Caco-2 (cell line): ENCODE results near the gene CD27. TPM values are rescaled to one million over a fixed set of nuclear protein-coding genes. Genes with fewer than 3 reads are reported as not detected.

Source experiments
- Bru-seq: library from RNA; stranded (reverse); fragments of 400-500 nt; gene quantifications from one replicate; lab custom pipeline; 2021; lab: Mats Ljungman, UMichigan
- BruChase-seq, 2 experiments: library from RNA; stranded (reverse); fragments of 400-500 nt; gene quantifications; one replicate each; lab custom pipeline; 2021; lab: Mats Ljungman, UMichigan
- BruUV-seq: library from RNA; stranded (reverse); fragments of 400-500 nt; replicated peaks from 2 replicates; lab custom pipeline; 2021; lab: Mats Ljungman, UMichigan
- CTCF ChIA-PET: fragments of 300-600 bp; sonication (Branson Sonifier 250); formaldehyde crosslinking; loops from one replicate; lab custom pipeline; 2022; ENCODE audit warnings: antibody characterized with exemption; lab: Charles Lee
- POLR2A ChIA-PET: fragments of 300-600 bp; sonication (Branson Sonifier 250); formaldehyde crosslinking; loops from one replicate; lab custom pipeline; 2022; ENCODE audit warnings: antibody characterized with exemption; lab: Charles Lee
- DNase-seq, 2 experiments: peaks; one replicate each; pipeline versions ENCODE4 v3.0.0 to v3.0.0-alpha.2; 2020 to 2022
- H3K27me3 ChIP-seq: replicated peaks from 2 replicates; pipeline ENCODE4 v1.6.0; 2011; ENCODE audit warnings: low read length; ENCODE audit not compliant: control insufficient read depth, insufficient read depth
- H3K36me3 ChIP-seq: 2 replicates; pipeline ENCODE4 v1.5.1; 2011; ENCODE audit warnings: low read length; ENCODE audit not compliant: control insufficient read depth, insufficient read depth
- H3K4me1 ChIP-seq: fragments of 250-450 bp; sonication (Bioruptor Pico); 2 replicates; pipeline ENCODE4 v1.5.1; 2020; ENCODE audit warnings: mild to moderate bottlenecking
- H3K4me3 ChIP-seq: 2 replicates; pipeline ENCODE4 v1.5.1; 2011; ENCODE audit warnings: low read depth, mild to moderate bottlenecking, control low read depth, low read length
- H3K9me3 ChIP-seq: fragments of 250-450 bp; sonication (Bioruptor Pico); 2 replicates; pipeline ENCODE4 v1.5.1; 2020; ENCODE audit warnings: mild to moderate bottlenecking, moderate library complexity
- H3K27ac Mint-ChIP-seq: one replicate; pipeline ENCODE4 v1.8.0; 2022; ENCODE audit warnings: mixed read lengths; ENCODE audit not compliant: unreplicated experiment
- H3K27me3 Mint-ChIP-seq: one replicate; pipeline ENCODE4 v1.8.0; 2022; ENCODE audit warnings: mixed read lengths; ENCODE audit not compliant: insufficient read depth, unreplicated experiment
- H3K36me3 Mint-ChIP-seq: one replicate; pipeline ENCODE4 v1.8.0; 2022; ENCODE audit warnings: mild to moderate bottlenecking, mixed read lengths; ENCODE audit not compliant: insufficient read depth, unreplicated experiment
- H3K4me1 Mint-ChIP-seq: one replicate; pipeline ENCODE4 v1.8.0; 2022; ENCODE audit warnings: low read depth, mixed read lengths; ENCODE audit not compliant: unreplicated experiment
- H3K4me3 Mint-ChIP-seq: one replicate; pipeline ENCODE4 v1.8.0; 2022; ENCODE audit warnings: mild to moderate bottlenecking, moderate library complexity, mixed read lengths; ENCODE audit not compliant: unreplicated experiment
- H3K9me3 Mint-ChIP-seq: one replicate; pipeline ENCODE4 v1.8.0; 2022; ENCODE audit warnings: mixed read lengths; ENCODE audit not compliant: unreplicated experiment
- intact Hi-C: fragments of 100-400 bp; cut with micrococcal nuclease; formaldehyde crosslinking; loops from one replicate; pipeline ENCODE4 v1.10.0; 2022; ENCODE audit not compliant: unreplicated experiment
- long read RNA-seq: library from polyadenylated mRNA; stranded (forward); transcript quantifications from one replicate; pipeline ENCODE4 v2.0.0, GENCODE V29; 2022
- total RNA-seq: library from RNA; stranded (reverse); gene quantifications from 2 replicates; pipeline ENCODE4 v1.2.3, GENCODE V29; 2022
- TF ChIP-seq, protein P1 (sequence below), 2 experiments: fragments of 200-600 bp in 1 of 2; IDR thresholded peaks; 1 replicate in 1 of 2; 2 replicates in 1 of 2; pipeline versions ENCODE4 v1.5.1 to v1.8.0; 2011 to 2022; ENCODE audit warnings: antibody characterized with exemption in 1 of 2, control low read depth in 1 of 2, inconsistent platforms in 1 of 2, low read depth in 1 of 2, low read length in 1 of 2, mild to moderate bottlenecking in 1 of 2, moderate library complexity in 1 of 2; ENCODE audit not compliant: insufficient read depth in 1 of 2, severe bottlenecking in 1 of 2, unreplicated experiment in 1 of 2

CD27 gene
- not detected in 2 replicates for total RNA-seq
- percentile 17 among the genes with signal in this experiment for Bru-seq, nascent RNA
- BruChase-seq, experiment 1, labeled RNA remaining after a 2-hour chase: percentile 13 among the genes with signal in this experiment
- BruChase-seq, experiment 2, labeled RNA remaining after a 6-hour chase: percentile 13 among the genes with signal in this experiment
- long read RNA-seq: 0 reads

DNA sequence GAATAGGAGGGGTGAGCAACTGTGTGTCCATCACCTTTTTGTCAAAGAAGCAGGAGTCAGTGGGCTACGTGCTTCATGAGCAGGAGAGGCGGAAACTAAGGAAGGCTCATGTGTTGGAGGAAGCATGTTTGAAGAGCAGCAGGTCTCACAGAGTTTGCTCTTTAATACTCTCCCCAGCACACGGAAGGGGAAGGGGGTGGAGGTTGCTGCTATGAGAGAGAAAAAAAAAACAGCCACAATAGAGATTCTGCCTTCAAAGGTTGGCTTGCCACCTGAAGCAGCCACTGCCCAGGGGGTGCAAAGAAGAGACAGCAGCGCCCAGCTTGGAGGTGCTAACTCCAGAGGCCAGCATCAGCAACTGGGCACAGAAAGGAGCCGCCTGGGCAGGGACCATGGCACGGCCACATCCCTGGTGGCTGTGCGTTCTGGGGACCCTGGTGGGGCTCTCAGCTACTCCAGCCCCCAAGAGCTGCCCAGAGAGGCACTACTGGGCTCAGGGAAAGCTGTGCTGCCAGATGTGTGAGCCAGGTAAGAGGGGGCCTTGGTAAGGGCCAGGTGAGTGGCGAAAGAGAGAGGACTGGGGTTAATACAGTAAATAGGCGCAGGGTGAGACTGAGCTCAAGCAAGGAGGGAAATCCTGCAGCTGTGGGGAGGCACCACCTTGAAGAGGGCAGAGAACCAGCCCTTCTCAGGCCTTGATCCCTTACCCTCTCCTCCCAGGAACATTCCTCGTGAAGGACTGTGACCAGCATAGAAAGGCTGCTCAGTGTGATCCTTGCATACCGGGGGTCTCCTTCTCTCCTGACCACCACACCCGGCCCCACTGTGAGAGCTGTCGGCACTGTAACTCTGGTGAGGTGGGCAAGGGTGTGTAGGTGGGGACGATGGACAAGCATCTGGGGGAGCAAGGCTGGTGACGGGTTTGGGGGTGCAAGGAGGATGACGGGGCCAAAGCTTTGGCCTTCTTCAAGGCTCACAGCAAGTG, at the start of gene CD27:
Gene CD27, plus strand, starts transcription at position 252 of the 985 bp plus-strand sequence. Its CDS starts 141 bp downstream, at position 393.
- TF ChIP-seq, protein P1, sequence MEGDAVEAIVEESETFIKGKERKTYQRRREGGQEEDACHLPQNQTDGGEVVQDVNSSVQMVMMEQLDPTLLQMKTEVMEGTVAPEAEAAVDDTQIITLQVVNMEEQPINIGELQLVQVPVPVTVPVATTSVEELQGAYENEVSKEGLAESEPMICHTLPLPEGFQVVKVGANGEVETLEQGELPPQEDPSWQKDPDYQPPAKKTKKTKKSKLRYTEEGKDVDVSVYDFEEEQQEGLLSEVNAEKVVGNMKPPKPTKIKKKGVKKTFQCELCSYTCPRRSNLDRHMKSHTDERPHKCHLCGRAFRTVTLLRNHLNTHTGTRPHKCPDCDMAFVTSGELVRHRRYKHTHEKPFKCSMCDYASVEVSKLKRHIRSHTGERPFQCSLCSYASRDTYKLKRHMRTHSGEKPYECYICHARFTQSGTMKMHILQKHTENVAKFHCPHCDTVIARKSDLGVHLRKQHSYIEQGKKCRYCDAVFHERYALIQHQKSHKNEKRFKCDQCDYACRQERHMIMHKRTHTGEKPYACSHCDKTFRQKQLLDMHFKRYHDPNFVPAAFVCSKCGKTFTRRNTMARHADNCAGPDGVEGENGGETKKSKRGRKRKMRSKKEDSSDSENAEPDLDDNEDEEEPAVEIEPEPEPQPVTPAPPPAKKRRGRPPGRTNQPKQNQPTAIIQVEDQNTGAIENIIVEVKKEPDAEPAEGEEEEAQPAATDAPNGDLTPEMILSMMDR (IDR thresholded peaks at IDR 0.05; ENCODE audit: insufficient read depth in 1 of 2, low read depth in 1 of 2, low read length in 1 of 2, severe bottlenecking in 1 of 2, unreplicated experiment in 1 of 2): no peak
- no peak within 1 kb of the TSS for H3K4me3 Mint-ChIP-seq
- no peak within 1 kb of the TSS for H3K27ac Mint-ChIP-seq
- no peak for DNase-seq
- intact Hi-C loops: no loop called here
- POLR2A ChIA-PET: interaction anchor here (0.5 kb wide), 1 partner anchor 253 kb away, joined by 4 read pairs; no protein-coding TSS in a partner anchor
- H3K36me3 Mint-ChIP-seq: no peaks in the 10 kb centered on the region
- no peaks in the 10 kb centered on the region for H3K9me3 Mint-ChIP-seq
- CTCF ChIA-PET: no interaction called here
- Histone ChIP-seq H3K9me3 (no peaks in the 10 kb centered on the region), H3K27me3 (no peaks in the 10 kb centered on the region), H3K4me1 (no peaks in the 10 kb centered on the region), H3K4me3 (no peak within 1 kb of the TSS), H3K36me3 (no peaks in the 10 kb centered on the region)
- no peaks in the 10 kb centered on the region for H3K4me1 Mint-ChIP-seq
- BruUV-seq: no TSS peak
- H3K27me3 Mint-ChIP-seq: no peaks in the 10 kb centered on the region

DNA sequence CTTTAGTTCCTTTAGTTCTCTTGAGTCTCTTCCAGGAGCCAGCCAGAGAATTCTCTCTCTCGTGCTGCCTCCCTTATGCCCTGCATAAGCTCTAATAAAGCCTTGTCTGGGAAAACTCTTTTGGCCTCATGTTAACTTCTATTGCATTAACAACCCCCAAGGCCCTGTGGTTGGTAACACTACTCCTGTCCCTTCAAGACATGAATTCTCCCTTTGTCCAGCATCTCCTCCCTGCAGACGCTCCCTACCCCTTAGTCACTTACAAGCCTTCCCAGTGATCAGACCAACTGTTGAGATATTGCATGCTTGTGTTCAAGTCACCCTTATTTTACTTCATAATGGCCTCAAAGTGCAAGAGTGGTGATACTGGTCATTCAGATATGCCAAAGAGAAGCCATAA, 48.7 kb upstream of the CD27 start:
- H3K36me3 Mint-ChIP-seq: peaks cover 22% of the 10 kb centered on the region
- Histone ChIP-seq H3K4me3 (no peak overlapping the region), H3K27me3 (no peaks in the 10 kb centered on the region), H3K9me3 (no peaks in the 10 kb centered on the region), H3K36me3 (no peaks in the 10 kb centered on the region), H3K4me1 (no peaks in the 10 kb centered on the region)
- CTCF ChIA-PET: no interaction called here
- peaks cover 9% of the 10 kb centered on the region for H3K9me3 Mint-ChIP-seq
- POLR2A ChIA-PET: no interaction called here
- TF ChIP-seq, protein P1 (IDR thresholded peaks at IDR 0.05; ENCODE audit: insufficient read depth in 1 of 2, low read depth in 1 of 2, low read length in 1 of 2, severe bottlenecking in 1 of 2, unreplicated experiment in 1 of 2): no peak
- no TSS peak for BruUV-seq
- H3K27ac Mint-ChIP-seq: no peak overlapping the region
- DNase-seq: no peak
- peaks cover 7% of the 10 kb centered on the region for H3K4me1 Mint-ChIP-seq
- H3K4me3 Mint-ChIP-seq: no peak overlapping the region
- no peaks in the 10 kb centered on the region for H3K27me3 Mint-ChIP-seq
- intact Hi-C loops: no loop called here

DNA sequence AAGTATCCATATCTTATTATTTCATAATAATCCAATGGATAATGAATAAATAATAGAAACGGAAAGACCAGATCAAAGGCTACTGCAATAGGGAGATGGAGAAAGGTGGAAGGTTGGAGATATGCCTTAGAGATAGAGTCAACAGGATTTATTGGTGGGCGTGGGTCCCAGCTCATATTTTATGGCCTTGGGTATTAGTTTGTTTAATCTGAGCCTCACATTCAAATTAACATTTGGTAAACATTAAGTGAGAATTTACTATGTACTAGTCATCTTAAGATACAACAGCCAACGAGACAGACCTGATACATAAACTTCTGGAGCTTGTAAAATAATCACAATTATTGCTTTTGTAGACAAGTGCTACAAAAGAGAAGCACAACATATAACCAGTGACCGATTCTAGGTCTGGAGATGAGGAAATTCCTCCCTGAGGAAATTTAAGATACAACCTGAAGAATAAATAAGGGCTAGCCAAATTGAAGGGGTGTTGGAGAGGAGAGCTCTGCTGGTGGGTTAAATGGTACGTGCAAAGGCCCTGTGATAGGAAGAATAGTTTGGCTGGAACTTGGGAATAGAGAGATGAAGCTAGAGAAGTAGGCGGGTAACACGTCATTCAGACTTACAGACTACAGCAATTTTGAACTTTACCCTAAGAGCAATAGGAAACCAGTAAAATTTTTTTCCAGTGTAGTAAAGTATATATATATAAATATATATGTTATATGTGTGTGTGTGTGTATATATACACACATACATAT, 44.7 kb upstream of the CD27 start:
- POLR2A ChIA-PET: no interaction called here
- CTCF ChIA-PET: interaction anchor here (0.6 kb wide), 1 partner anchor 305 kb away, joined by 4 read pairs; no protein-coding TSS in a partner anchor
- no peaks in the 10 kb centered on the region for H3K4me1 ChIP-seq
- Mint-ChIP-seq H3K4me3 (no peak overlapping the region), H3K4me1 (peaks cover 7% of the 10 kb centered on the region), H3K9me3 (peaks cover 9% of the 10 kb centered on the region), H3K27me3 (no peaks in the 10 kb centered on the region), H3K27ac (no peak overlapping the region), H3K36me3 (peaks cover 5% of the 10 kb centered on the region)
- DNase-seq: no peak
- H3K36me3 ChIP-seq: no peaks in the 10 kb centered on the region
- BruUV-seq: no TSS peak
- intact Hi-C loops: loop anchor here (1.0 kb wide), 1 partner anchor 24 kb away; no protein-coding TSS in a partner anchor
- no peaks in the 10 kb centered on the region for H3K9me3 ChIP-seq
- TF ChIP-seq, protein P1 (IDR thresholded peaks at IDR 0.05; ENCODE audit: insufficient read depth in 1 of 2, low read depth in 1 of 2, low read length in 1 of 2, severe bottlenecking in 1 of 2, unreplicated experiment in 1 of 2): no peak
- H3K4me3 ChIP-seq: no peak overlapping the region
- H3K27me3 ChIP-seq: no peaks in the 10 kb centered on the region
